G401 (cell line): Measurements from ENCODE around the gene LDLRAD4. TPM values are rescaled to one million over a fixed set of nuclear protein-coding genes. Genes with fewer than 3 reads are reported as not detected.

Experiments used
- DNase-seq: peaks from one replicate; pipeline ENCODE4 v3.0.0-alpha.2; 2015; ENCODE audit warnings: low spot score
- in situ Hi-C: cut with HindIII; loops from 2 replicates; pipeline ENCODE4 v1.10.0; 2016; ENCODE audit warnings: low sequenced_read_pairs, mixed read lengths
- total RNA-seq: library from RNA; depleted of rRNA; stranded (reverse); fragments of >200 nt; shearing (Covaris generic); gene quantifications from 2 replicates; pipeline ENCODE4 v1.2.3, GENCODE V29; 2014

LDLRAD4 gene
- total RNA-seq, 1 experiment from 2014 or later = not detected

DNA sequence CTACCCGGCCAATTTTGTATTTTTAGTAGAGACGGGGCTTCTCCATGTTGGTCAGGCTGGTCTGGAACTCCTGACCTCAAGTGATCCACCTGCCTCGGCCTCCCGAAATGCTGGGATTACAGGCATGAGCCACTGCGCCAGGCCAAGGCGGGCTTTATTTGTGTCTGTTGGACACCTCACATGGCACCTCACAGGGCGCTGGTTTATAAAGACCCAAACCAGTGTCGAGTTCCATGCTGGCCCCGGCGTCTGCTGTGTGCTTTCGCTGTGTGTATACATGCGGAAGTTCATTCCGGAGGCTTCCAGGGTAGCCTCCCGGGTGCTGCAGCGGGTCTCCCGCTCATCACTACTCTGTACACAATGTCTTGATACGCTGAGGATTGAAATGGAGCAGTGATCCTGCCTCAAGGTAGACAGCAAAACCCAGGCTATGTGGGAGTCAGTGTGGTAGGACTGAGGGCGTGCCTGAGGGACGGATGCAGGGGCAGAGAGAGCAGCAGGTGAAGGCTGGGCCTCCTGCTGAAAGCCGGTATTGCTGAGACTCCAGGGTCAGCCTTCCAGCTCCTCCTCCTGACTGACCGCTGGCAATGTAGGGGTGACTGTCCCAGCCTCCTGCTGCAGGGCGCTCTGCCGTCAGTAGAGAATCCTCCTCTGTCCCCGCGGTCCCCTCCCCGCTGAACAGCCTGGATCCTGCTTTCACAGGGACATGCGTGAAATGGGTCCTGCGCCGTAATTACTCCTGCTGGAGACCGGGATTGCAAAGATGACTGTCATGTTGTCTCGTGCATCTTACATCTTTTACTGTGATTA lies 22.7 kb downstream of the LDLRAD4 start:
- in situ Hi-C loops = no loop called here
- DNase-seq = no peak

DNA sequence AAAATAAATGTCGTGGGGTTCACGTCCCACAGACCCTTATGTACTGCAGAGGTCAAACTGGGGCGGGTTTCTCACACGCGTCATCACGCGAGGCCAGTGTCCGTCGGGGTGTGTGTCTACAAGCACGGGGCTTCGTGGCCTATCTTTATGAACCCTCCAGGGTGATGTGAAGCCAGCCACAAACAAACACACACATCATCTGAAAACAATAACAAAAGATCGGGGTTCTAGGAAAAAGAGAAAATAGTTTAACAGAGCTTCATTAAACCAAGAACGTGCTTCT lies 23.3 kb downstream of the LDLRAD4 start:
- in situ Hi-C loops = no loop called here
- no peak for DNase-seq

- in situ Hi-C loops = no loop called here
- DNase-seq = no peak
Measured at GRCh38 chr18:13242797-13243196, 24.2 kb downstream of the LDLRAD4 start.

- in situ Hi-C loops = no loop called here
- DNase-seq = no peak
Measured at GRCh38 chr18:13243363-13243762, 24.8 kb downstream of the LDLRAD4 start.

- in situ Hi-C loops = no loop called here
- DNase-seq = no peak
Measured at GRCh38 chr18:13244135-13244534, 25.6 kb downstream of the LDLRAD4 start.

- in situ Hi-C loops = no loop called here
- no peak for DNase-seq
Measured at GRCh38 chr18:13245481-13246000, 27.0 kb downstream of the LDLRAD4 start.

GRCh38 chr18:13246121-13246520 lies 27.6 kb downstream of the LDLRAD4 start:
- DNase-seq = no peak
- in situ Hi-C loops = no loop called here

- DNase-seq = no peak
- in situ Hi-C loops = no loop called here
Measured at GRCh38 chr18:13246591-13246990, 28.0 kb downstream of the LDLRAD4 start.

DNA sequence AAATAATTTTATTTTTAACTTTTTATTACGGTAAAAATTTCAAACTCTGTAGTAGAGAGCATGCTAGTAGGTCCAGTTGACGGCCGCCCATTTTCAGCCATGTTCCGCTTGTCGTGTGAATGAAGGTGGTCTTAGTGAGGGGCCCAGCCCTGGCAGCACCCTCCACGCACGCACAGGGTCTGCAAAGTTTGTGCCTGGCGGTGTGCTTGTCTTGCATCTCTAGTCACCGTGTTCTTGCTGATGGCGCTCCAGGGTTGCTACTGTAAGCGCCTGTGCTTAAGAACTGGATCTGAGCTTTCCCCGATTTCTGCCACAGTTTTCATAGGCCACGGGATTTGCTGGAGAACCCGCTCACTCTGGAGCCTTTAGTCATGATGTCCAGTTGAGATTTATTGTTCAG lies 28.9 kb downstream of the LDLRAD4 start:
- in situ Hi-C loops = no loop called here
- DNase-seq = no peak

DNA sequence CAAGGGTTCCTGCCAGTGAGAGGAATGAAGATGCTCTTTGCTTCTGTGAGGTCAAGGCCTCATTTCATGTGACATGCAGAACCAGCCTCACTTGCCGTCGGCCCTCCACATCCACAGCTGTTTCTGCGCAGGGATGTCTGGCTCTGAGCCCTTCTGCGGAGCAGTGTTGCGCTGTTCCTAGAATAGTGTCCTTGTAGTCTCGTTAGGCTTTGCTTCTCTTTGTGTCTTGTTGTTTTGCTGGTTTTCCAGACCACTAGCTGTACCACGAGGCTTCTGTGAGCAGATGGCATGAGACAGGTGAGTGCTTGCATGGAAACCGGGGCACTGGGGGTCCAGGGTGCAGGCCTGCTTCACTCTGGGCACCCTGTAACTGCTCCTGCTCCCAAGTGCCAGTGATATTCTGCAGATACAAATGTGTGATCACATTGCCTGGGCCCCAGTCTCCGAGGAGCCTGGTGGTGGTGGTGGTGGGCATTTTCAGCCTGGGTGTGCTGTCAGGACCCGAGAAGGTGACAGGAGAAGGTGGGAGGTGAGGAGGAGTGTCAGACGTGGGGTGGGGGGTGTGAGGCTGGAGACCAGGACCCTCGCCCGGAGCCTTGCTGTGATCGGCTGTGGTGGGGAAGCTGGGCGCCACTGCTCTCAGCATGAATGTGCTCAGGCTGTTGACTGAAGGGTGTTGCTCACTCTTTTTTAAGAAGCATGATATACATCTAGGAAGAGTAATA lies 34.3 kb downstream of the LDLRAD4 start:
- no peak for DNase-seq
- in situ Hi-C loops = no loop called here

DNA sequence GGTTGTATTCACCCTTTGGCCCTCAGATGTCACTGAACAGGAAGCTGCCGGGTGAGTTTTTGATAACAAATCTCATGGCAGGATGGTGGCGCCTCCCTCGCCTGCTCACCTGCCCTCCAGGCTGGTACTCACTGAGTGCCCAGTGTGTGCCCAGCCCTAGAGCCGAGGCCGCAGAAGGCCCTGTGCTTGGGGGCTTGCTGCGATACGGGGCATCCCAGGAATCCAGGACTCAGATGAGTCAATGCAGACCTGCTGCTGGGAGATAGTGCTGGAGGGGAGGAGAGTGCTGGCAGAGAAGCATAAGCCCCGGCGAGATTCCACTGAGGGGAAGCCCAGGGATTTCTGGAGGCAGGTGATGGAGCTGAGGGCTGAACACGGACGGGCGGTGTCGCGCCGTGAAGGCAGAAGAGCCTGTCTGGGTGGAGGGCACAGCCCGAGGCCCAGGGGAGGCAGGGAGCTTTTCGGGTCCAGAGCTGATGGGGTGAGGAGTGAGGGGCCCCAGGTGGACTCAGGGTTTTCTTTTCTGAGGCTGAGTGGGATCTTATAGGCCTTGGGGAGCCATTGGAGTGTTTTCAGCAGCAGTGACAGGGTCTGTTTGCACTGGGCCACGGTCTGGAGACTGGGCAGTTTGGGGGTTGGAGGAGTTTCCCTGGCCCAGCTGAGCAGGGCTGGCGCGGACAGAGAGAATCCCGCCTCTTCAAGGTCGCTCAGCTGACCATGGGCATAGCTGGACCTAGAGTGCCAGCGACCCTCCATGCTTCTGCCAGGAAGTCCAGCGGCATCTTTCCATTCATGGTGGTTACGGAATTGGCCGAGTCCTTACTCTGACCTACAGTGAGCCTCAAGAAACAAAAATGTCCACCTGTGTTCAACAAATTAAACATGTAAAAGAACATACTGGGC lies 35.5 kb downstream of the LDLRAD4 start:
- in situ Hi-C loops = no loop called here
- no peak for DNase-seq

- in situ Hi-C loops = no loop called here
- no peak for DNase-seq
Measured at GRCh38 chr18:13254971-13255927, 36.7 kb downstream of the LDLRAD4 start.

DNA sequence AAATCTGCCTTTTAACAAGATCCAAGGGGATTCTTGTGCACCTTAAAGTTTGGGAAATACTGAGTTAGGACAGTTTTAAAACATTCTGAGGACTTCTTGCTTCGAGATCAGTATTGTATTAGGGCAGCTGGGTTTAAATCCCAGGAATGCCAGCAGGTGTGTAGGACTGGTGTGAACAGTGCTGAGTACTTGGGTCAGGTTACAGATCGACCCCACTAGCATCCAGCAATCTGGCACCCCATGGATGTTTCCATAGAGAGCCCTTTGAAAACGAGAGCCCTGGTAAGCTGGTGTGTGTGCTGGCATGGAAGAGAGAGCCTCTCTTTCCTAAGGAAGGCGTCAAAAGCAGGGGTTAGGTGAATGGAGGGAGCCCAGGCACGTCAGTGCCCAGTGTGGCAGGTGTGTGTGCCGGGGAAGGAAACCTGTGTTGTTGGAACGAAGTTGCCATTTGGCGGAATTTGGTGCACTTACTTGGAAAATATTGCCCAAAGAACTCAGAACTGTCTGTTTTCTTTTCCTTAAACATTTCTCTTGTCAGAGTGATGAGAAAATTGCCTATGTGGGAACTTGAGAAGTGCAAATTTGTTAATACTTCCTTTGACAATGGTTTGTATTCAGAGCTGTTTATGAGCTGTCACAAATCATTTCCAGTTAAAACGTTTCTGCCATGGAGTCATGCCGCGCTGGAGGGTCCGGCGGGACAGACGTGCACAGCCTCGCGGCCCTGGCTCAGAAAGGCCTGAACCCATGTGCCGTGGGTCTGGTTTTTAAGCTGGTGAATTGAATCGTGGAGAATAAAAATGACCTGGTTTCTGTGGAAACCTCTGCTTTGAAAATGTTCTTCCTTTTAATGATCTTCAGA lies 38.1 kb downstream of the LDLRAD4 start:
- in situ Hi-C loops = no loop called here
- DNase-seq = no peak

GRCh38 chr18:13257361-13257980 lies 38.9 kb downstream of the LDLRAD4 start:
- DNase-seq = no peak
- in situ Hi-C loops = no loop called here

- DNase-seq = peak; percentile 98
- in situ Hi-C loops = no loop called here
Measured at GRCh38 chr18:13258921-13259320, 40.4 kb downstream of the LDLRAD4 start.

GRCh38 chr18:13259701-13260100 lies 41.1 kb downstream of the LDLRAD4 start:
- no peak for DNase-seq
- in situ Hi-C loops = no loop called here

DNA sequence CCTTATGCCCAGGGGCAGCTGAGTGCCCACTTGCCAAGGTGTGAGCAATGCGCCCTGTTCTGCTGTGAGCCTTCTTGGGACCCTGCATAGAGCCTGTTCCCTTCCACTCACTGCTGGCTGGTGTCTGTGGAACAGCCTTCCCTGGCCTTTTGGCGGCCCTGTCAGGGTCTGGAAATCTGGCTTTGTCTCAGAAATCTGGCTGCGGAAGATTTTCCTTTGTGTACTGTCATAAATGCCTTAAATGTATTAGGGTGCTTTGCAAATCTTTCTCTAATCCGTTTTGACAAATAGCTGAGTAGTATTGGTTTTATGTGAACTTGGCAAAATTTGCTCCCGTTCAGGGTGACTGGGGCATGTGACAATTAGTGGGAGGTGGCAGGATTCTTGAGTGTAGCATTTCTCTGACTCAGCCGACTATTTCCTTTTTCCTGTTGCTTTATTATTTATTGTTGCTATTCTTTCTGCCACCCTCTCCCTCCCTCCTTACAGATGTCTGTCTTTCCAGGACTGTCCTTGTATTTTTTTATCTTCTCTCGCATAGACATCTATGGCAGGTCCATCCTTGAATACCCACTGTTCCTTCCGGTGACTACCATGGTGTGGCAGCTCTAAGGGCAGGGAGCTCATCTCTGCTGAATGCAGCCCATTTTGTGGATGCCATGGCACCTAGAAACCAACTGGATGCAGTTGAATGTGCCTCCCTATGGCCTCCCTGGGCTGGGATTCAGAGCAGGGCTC lies 41.8 kb downstream of the LDLRAD4 start:
- no peak for DNase-seq
- in situ Hi-C loops = no loop called here
